HepG2 (cell line): ENCODE data around the gene ANKRD27. TPM values are rescaled to one million over a fixed set of nuclear protein-coding genes. Genes with fewer than 3 reads are reported as not detected.

ENCODE experiments used
- ATAC-seq: fragments of 200-7000 bp; cut with Tn5 transposase; 3 replicates; pipeline ENCODE4 v1.9.1; 2020; ENCODE audit warnings: mild to moderate bottlenecking, moderate library complexity
- BruUV-seq: library from RNA; stranded (reverse); fragments of 400-500 nt; replicated peaks from 2 replicates; lab custom pipeline; 2021; lab: Mats Ljungman, UMichigan
- CTCF ChIA-PET: fragments of 300-600 bp; formaldehyde crosslinking; extraction: SDS; loops from one replicate; lab custom pipeline; 2021; ENCODE audit warnings: low total read pairs, inconsistent platforms, low intra/inter-chr PET ratio; lab: Yijun Ruan, JAX
- POLR2A ChIA-PET: fragments of 350-600 bp; sonication (Branson Sonifier 250); formaldehyde crosslinking; loops from one replicate; lab custom pipeline; 2020; ENCODE audit warnings: antibody characterized with exemption, inconsistent platforms; lab: Yijun Ruan, JAX
- DNase-seq: peaks from one replicate; pipeline ENCODE4 v3.0.0-alpha.2; 2015; ENCODE audit warnings: low spot score
- FAIRE-seq: peaks from 3 replicates; lab custom pipeline; 2011; peaks lifted over from hg19 to GRCh38; lab: Jason Lieb, UNC
- H2AFZ ChIP-seq: one replicate; pipeline ENCODE4 v1.6.1; 2011; ENCODE audit warnings: low read length, inconsistent platforms
- H3K27ac ChIP-seq: fragments of 300-600 bp; 3 replicates; pipeline ENCODE4 v1.8.0; 2011; ENCODE audit warnings: mixed run types, mild to moderate bottlenecking, mixed read lengths, low read length, inconsistent platforms; ENCODE audit not compliant: insufficient read depth; ENCODE audit errors: extremely low read length
- H3K27me3 ChIP-seq, 2 experiments: fragments of 200-600 bp in 1 of 2; 2 replicates in 1 of 2; 3 replicates in 1 of 2; pipeline versions ENCODE4 v1.6.0 to v1.8.0; 2011; ENCODE audit warnings: low read length in 2 of 2, mild to moderate bottlenecking in 2 of 2, moderate library complexity in 2 of 2, inconsistent platforms in 1 of 2; ENCODE audit not compliant: insufficient read depth in 2 of 2, control insufficient read depth in 1 of 2
- H3K36me3 ChIP-seq, 2 experiments: fragments of 200-600 bp in 1 of 2; replicated peaks in 1 of 2; 2 replicates in 1 of 2; 3 replicates in 1 of 2; pipeline versions ENCODE4 v1.5.1 to v1.8.0; 2011; ENCODE audit warnings: low read length in 2 of 2, inconsistent platforms in 1 of 2; ENCODE audit not compliant: insufficient read depth in 2 of 2, control insufficient read depth in 1 of 2
- H3K4me1 ChIP-seq: 2 replicates; pipeline ENCODE4 v1.5.1; 2012; ENCODE audit warnings: low read length, inconsistent platforms; ENCODE audit not compliant: insufficient read depth
- H3K4me2 ChIP-seq: 2 replicates; pipeline ENCODE4 v1.6.0; 2011; ENCODE audit warnings: low read depth, low read length, inconsistent platforms
- H3K4me3 ChIP-seq, 3 experiments: fragments of 200-600 bp in 1 of 3; sonication (generic), shearing (Covaris generic) in 1 of 3; replicated peaks in 1 of 3; 2 replicates each; pipeline ENCODE4 v1.5.1; 2011 to 2016; ENCODE audit warnings: low read length in 3 of 3, inconsistent platforms in 2 of 3, low read depth in 2 of 3, mild to moderate bottlenecking in 2 of 3, control low read depth in 1 of 3, mixed read lengths in 1 of 3; ENCODE audit not compliant: insufficient read depth in 1 of 3
- H3K79me2 ChIP-seq: one replicate; pipeline ENCODE4 v1.6.1; 2011; ENCODE audit warnings: low read length, inconsistent platforms; ENCODE audit not compliant: insufficient read depth
- H3K9ac ChIP-seq: 2 replicates; pipeline ENCODE4 v1.6.0; 2011; ENCODE audit warnings: mild to moderate bottlenecking, low read depth, low read length, inconsistent platforms; ENCODE audit not compliant: insufficient read depth
- H3K9me3 ChIP-seq: 2 replicates; pipeline ENCODE4 v1.5.1; 2012; ENCODE audit warnings: mild to moderate bottlenecking, low read length
- H4K20me1 ChIP-seq: 2 replicates; pipeline ENCODE4 v1.6.0; 2011; ENCODE audit warnings: inconsistent platforms, mild to moderate bottlenecking, low read length, moderate library complexity; ENCODE audit not compliant: insufficient read depth
- HNRNPK ChIP-seq: fragments of 200-400 bp; formaldehyde crosslinking; IDR thresholded peaks from 2 replicates; pipeline ENCODE4 v1.6.1; 2018; ENCODE audit warnings: low read length, low read depth, moderate library complexity, mild to moderate bottlenecking; ENCODE audit not compliant: poor library complexity, severe bottlenecking
- RFXAP ChIP-seq: sonication (generic); formaldehyde crosslinking; IDR thresholded peaks from 2 replicates; pipeline ENCODE4 v1.4.0; 2020; ENCODE audit warnings: missing genetic modification reagents, borderline replicate concordance
- TBL1XR1 ChIP-seq: fragments of 150-350 bp; IDR thresholded peaks from 2 replicates; pipeline ENCODE4 v1.6.1; 2014; ENCODE audit warnings: borderline replicate concordance, low read length; ENCODE audit not compliant: partially characterized antibody
- TCF12 ChIP-seq, 2 experiments: fragments of 450-650 bp in 1 of 2; sonication (generic) in 1 of 2; formaldehyde crosslinking in 1 of 2; IDR thresholded peaks; 2 replicates each; pipeline versions ENCODE4 v1.6.1 to v1.8.0; 2017 to 2022; ENCODE audit warnings: antibody characterized with exemption in 1 of 2, mild to moderate bottlenecking in 1 of 2, missing genetic modification reagents in 1 of 2, moderate library complexity in 1 of 2
- ZNF124 ChIP-seq: sonication (generic); formaldehyde crosslinking; IDR thresholded peaks from 2 replicates; pipeline ENCODE4 v1.4.0; 2020; ENCODE audit warnings: missing genetic modification reagents
- ZNF878 ChIP-seq: sonication (generic); formaldehyde crosslinking; IDR thresholded peaks from 2 replicates; pipeline ENCODE4 v1.8.1; 2023; ENCODE audit warnings: mild to moderate bottlenecking, missing genetic modification reagents, moderate library complexity
- WGBS: methylation state at CpG from one replicate; pipeline ENCODE4 v1.1.6; 2017; ENCODE audit warnings: low lambda C conversion rate; 5-methylcytosine and 5-hydroxymethylcytosine counted together
- in situ Hi-C: cut with HindIII; loops from 2 replicates; pipeline ENCODE4 v1.10.0; 2017; ENCODE audit warnings: low pct_unique_long_range_greater_than_20kb; ENCODE audit not compliant: extremely low pct_ligation_motif_present
- intact Hi-C: fragments of 100-400 bp; cut with micrococcal nuclease; formaldehyde crosslinking; loops from one replicate; pipeline ENCODE4 v1.10.0; 2022; ENCODE audit not compliant: unreplicated experiment
- polyA plus RNA-seq, 8 experiments: library from polyadenylated mRNA; depleted of rRNA in 3 of 8; stranded (reverse) in 7 of 8; unstranded in 1 of 8; fragments of >200 nt; fragmentation: Illumina TruSeq in 4 of 8; extraction: Trizol in 4 of 8; gene quantifications; 2 replicates each; pipeline versions ENCODE4 v1.2.1 to v1.2.3, GENCODE V29; 2011 to 2016; ENCODE audit warnings: low read depth in 4 of 8, missing spikeins in 1 of 8, mixed read lengths in 1 of 8; ENCODE audit not compliant: insufficient read depth in 1 of 8
- total RNA-seq, 5 experiments: library from RNA; depleted of rRNA; stranded (reverse); fragments of >200 nt; fragmentation: Illumina TruSeq; extraction: Trizol; gene quantifications; 2 replicates each; pipeline ENCODE4 v1.2.3, GENCODE V29; 2016; ENCODE audit warnings: low read depth in 1 of 5
- TF ChIP-seq, protein P1 (sequence below): sonication (generic); formaldehyde crosslinking; IDR thresholded peaks from 2 replicates; pipeline ENCODE4 v1.4.0; 2020; ENCODE audit warnings: missing genetic modification reagents, borderline replicate concordance
- TF ChIP-seq, protein P2 (sequence below): sonication (generic); formaldehyde crosslinking; IDR thresholded peaks from 2 replicates; pipeline ENCODE4 v1.5.0; 2020; ENCODE audit warnings: missing genetic modification reagents
- TF ChIP-seq, protein P3 (sequence below): sonication (generic); formaldehyde crosslinking; IDR thresholded peaks from 2 replicates; pipeline ENCODE4 v1.4.0; 2020; ENCODE audit warnings: missing genetic modification reagents

ANKRD27 gene
- total and polyA plus RNA-seq, 2 of the 13 experiments (the other 11 are each of a cell fraction or from before 2014, with no cell fraction given): 22.2 to 23.7 TPM

DNA sequence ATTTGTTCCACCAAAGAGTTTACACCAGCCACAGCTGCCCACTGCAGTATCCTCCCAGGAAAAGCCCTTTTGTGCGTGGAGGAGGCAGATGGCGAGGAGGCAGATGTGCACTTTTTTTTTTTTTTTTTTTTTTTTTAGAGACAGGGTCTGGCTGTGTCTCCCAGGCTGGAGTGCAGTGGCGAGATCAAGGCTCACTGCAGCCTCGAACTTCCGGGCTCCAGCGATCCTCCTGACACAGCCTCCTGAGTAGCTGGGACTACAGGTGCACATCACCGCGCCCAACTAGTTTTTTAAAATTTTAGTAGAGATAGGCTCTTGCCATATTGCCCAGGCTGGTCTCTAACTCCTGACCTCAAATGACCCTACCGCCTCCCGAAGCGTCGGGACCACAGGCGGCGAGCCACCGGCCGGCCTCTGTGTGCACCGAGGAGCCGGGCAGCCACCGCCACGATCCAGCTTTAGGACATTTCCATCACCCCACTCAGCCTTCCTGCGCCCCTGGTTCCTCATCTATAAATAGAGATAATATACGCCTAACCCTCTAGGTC lies 94.6 kb downstream of the ANKRD27 start (continued):
- TF ChIP-seq, protein P1, sequence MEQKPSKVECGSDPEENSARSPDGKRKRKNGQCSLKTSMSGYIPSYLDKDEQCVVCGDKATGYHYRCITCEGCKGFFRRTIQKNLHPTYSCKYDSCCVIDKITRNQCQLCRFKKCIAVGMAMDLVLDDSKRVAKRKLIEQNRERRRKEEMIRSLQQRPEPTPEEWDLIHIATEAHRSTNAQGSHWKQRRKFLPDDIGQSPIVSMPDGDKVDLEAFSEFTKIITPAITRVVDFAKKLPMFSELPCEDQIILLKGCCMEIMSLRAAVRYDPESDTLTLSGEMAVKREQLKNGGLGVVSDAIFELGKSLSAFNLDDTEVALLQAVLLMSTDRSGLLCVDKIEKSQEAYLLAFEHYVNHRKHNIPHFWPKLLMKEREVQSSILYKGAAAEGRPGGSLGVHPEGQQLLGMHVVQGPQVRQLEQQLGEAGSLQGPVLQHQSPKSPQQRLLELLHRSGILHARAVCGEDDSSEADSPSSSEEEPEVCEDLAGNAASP (CRISPR knock-in tag): peak; percentile 71; the same call in 1 of the 2 replicates
- TF ChIP-seq RFXAP: no peak

DNA sequence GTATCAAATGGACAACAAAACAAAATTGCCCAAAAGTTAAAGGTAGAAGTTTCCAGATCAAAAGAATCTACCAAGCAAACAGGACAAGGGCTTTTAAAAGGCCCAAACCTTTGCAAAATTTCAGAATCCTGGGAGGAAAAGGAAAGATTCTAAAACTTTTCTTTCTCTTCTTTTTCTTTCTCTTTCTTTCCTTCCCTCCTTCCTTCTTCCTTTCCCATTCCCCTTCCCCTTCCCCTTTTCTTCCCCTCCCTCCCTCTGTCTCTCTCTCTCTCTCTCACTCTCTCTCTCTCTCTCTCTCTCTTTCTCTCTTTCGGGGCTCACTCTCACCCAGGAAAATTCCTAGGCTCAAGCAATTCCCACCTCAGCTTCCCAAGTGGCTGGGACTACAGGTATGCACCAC lies 98.2 kb downstream of the ANKRD27 start:
- 84% methylated on average over 1 of the region's 1 CpG for WGBS
- no TSS peak for BruUV-seq
- Histone ChIP-seq H3K27me3 (peaks cover 0 to 10% of the 10 kb centered on the region in 2 experiments; a peak in 2 of 5 replicates), H3K9me3 (no peaks in the 10 kb centered on the region), H3K4me3 (no peak overlapping the region), H2AFZ (no peak overlapping the region), H3K27ac (no peak overlapping the region), H3K36me3 (no peaks in the 10 kb centered on the region), H3K9ac (no peak overlapping the region), H3K4me2 (no peak overlapping the region), H4K20me1 (no peaks in the 10 kb centered on the region), H3K4me1 (peaks cover 7% of the 10 kb centered on the region; the same call in 1 of the 2 replicates), H3K79me2 (peaks cover 7% of the 10 kb centered on the region)
- DNase-seq (no peak), FAIRE-seq (no peak), ATAC-seq (no peak)
- intact Hi-C loops: no loop called here
- TF ChIP-seq TBL1XR1 (no peak), HNRNPK (peak; percentile 97)
- CTCF ChIA-PET: no interaction called here
- POLR2A ChIA-PET: no interaction called here
- in situ Hi-C loops: no loop called here

DNA sequence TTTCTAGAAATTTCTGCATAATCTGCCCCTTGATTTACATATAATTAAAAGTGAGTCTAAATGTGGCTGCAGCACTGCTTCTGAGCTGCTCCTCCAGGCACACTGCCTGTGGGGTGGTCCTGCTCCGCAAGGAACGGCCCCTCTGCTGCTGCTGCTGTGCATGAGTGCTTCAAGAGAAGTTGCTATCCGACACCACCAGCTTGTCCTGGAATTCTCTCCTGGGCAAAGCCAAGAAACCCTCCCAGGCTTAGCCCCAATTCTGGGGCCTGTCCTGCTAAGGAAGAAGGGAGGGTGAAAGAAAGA lies 101.5 kb downstream of the ANKRD27 start:
- ATAC-seq (no peak), FAIRE-seq (no peak), DNase-seq (no peak)
- no peak overlapping the region for H3K27ac ChIP-seq
- no peak overlapping the region for H2AFZ ChIP-seq
- no peaks in the 10 kb centered on the region for H4K20me1 ChIP-seq
- H3K79me2 ChIP-seq: no peaks in the 10 kb centered on the region
- H3K9me3 ChIP-seq: no peaks in the 10 kb centered on the region
- no peaks in the 10 kb centered on the region for H3K36me3 ChIP-seq
- peaks cover 0 to 10% of the 10 kb centered on the region in 2 experiments; a peak in 2 of 5 replicates for H3K27me3 ChIP-seq
- CTCF ChIA-PET: no interaction called here
- no peak overlapping the region for H3K4me2 ChIP-seq
- in situ Hi-C loops (no loop called here), intact Hi-C loops (no loop called here)
- H3K4me3 ChIP-seq: no peak overlapping the region
- POLR2A ChIA-PET: no interaction called here
- H3K9ac ChIP-seq: no peak overlapping the region
- BruUV-seq: no TSS peak
- WGBS: 0% methylated on average over 3 of the region's 3 CpGs
- no peaks in the 10 kb centered on the region for H3K4me1 ChIP-seq
- TF ChIP-seq ZNF124: no peak
- TF ChIP-seq, protein P2, sequence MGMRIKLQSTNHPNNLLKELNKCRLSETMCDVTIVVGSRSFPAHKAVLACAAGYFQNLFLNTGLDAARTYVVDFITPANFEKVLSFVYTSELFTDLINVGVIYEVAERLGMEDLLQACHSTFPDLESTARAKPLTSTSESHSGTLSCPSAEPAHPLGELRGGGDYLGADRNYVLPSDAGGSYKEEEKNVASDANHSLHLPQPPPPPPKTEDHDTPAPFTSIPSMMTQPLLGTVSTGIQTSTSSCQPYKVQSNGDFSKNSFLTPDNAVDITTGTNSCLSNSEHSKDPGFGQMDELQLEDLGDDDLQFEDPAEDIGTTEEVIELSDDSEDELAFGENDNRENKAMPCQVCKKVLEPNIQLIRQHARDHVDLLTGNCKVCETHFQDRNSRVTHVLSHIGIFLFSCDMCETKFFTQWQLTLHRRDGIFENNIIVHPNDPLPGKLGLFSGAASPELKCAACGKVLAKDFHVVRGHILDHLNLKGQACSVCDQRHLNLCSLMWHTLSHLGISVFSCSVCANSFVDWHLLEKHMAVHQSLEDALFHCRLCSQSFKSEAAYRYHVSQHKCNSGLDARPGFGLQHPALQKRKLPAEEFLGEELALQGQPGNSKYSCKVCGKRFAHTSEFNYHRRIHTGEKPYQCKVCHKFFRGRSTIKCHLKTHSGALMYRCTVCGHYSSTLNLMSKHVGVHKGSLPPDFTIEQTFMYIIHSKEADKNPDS: no peak
- TF ChIP-seq ZNF878 (CRISPR knock-in tag): no peak
- TF ChIP-seq, protein P3, sequence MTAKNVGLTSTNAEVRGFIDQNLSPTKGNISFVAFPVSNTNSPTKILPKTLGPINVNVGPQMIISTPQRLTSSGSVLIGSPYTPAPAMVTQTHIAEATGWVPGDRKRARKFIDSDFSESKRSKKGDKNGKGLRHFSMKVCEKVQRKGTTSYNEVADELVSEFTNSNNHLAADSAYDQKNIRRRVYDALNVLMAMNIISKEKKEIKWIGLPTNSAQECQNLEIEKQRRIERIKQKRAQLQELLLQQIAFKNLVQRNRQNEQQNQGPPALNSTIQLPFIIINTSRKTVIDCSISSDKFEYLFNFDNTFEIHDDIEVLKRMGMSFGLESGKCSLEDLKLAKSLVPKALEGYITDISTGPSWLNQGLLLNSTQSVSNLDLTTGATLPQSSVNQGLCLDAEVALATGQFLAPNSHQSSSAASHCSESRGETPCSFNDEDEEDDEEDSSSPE: no peak
- no peak for TF ChIP-seq TCF12 (IDR thresholded peaks at IDR 0.05)
- no peak for TF ChIP-seq TCF12 (CRISPR knock-in tag; IDR thresholded peaks at IDR 0.05)
